ENCODE measurements around the gene PLD1.

DNA sequence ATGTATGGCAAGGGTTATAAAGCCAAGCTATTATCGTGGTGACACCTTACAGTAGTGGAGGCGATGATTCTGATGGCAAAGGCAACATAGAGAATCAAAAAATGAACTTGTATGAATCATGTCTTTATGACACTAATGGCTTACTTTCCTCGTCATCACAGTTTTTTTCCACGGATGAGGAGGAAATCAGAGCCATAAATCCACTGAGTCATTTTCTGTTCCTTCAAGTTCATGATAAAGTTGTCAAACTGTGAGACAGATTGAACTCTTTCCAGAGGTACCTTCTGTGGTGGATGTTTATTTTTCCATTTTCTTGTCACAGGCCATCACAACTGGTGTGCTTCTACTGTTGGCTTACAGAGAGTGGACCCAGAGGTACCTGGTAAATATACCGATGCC lies 41.4 kb upstream of the PLD1 start:
- TF ChIP-seq POLR2A (IDR thresholded peaks at IDR 0.05), result no peak
- TF ChIP-seq, protein P1, sequence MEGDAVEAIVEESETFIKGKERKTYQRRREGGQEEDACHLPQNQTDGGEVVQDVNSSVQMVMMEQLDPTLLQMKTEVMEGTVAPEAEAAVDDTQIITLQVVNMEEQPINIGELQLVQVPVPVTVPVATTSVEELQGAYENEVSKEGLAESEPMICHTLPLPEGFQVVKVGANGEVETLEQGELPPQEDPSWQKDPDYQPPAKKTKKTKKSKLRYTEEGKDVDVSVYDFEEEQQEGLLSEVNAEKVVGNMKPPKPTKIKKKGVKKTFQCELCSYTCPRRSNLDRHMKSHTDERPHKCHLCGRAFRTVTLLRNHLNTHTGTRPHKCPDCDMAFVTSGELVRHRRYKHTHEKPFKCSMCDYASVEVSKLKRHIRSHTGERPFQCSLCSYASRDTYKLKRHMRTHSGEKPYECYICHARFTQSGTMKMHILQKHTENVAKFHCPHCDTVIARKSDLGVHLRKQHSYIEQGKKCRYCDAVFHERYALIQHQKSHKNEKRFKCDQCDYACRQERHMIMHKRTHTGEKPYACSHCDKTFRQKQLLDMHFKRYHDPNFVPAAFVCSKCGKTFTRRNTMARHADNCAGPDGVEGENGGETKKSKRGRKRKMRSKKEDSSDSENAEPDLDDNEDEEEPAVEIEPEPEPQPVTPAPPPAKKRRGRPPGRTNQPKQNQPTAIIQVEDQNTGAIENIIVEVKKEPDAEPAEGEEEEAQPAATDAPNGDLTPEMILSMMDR (IDR thresholded peaks at IDR 0.05), result no peak

All from heart left ventricle (tissue), 13 donors.